NCI-H1694 treated with DMSO at 0.1 percent for 48 hours (cell line): Measurements from ENCODE around the gene GATM.

Source experiments
- DNase-seq: peaks from one replicate; lab custom pipeline; 2025; lab: John Stamatoyannopoulos, UW

Gene GATM

GRCh38 chr15:45378149-45378912 is at the start of gene GATM:
Gene GATM (minus strand): TSS chr15:45378544. CDS start chr15:45378453, 91 bp downstream.
- DNase-seq, result peak; percentile 63

GRCh38 chr15:45427085-45427484 is 48.7 kb upstream of the GATM start:
- DNase-seq, result no peak

- no peak for DNase-seq
Observed at GRCh38 chr15:45425135-45425534, 46.8 kb upstream of the GATM start.

- no peak for DNase-seq
Observed at GRCh38 chr15:45424429-45424828, 46.1 kb upstream of the GATM start.

GRCh38 chr15:45417303-45417950 is 39.1 kb upstream of the GATM start:
- DNase-seq, result no peak

- DNase-seq, result no peak
Observed at GRCh38 chr15:45414215-45414885, 36.0 kb upstream of the GATM start.

- DNase-seq, result no peak
Observed at GRCh38 chr15:45409596-45409995, 31.3 kb upstream of the GATM start.

GRCh38 chr15:45407786-45408185 is 29.4 kb upstream of the GATM start:
- DNase-seq, result no peak

GRCh38 chr15:45402955-45403877 is 24.9 kb upstream of the GATM start:
- no peak for DNase-seq

GRCh38 chr15:45402162-45402954 is 24.0 kb upstream of the GATM start:
- DNase-seq, result peak; percentile 93

- no peak for DNase-seq
Observed at GRCh38 chr15:45401665-45402161, 23.4 kb upstream of the GATM start.

GRCh38 chr15:45399381-45400212 is 21.3 kb upstream of the GATM start:
- peak; percentile 81 for DNase-seq

GRCh38 chr15:45397116-45397665 is 18.8 kb upstream of the GATM start:
- no peak for DNase-seq

- no peak for DNase-seq
Observed at GRCh38 chr15:45395943-45396342, 17.6 kb upstream of the GATM start.

- DNase-seq, result no peak
Observed at GRCh38 chr15:45394681-45395080, 16.3 kb upstream of the GATM start.

GRCh38 chr15:45393851-45394250 is 15.5 kb upstream of the GATM start:
- DNase-seq, result peak; percentile 6

GRCh38 chr15:45392584-45392855 is 14.2 kb upstream of the GATM start:
- no peak for DNase-seq

GRCh38 chr15:45391746-45392583 is 13.6 kb upstream of the GATM start:
- no peak for DNase-seq

GRCh38 chr15:45389351-45389750 is 11.0 kb upstream of the GATM start:
- DNase-seq, result no peak
